PC-3 (cell line): Measurements from ENCODE around the gene GAREM2.

Experiments
- CTCF ChIP-seq: fragments of 300-600 bp; sonication (generic); conservative IDR thresholded peaks from 2 replicates; pipeline ENCODE4 v1.5.1; 2017; ENCODE audit warnings: antibody characterized with exemption, low read depth, mild to moderate bottlenecking, low read length
- EZH2phosphoT487 ChIP-seq: fragments of 300-600 bp; sonication (generic); IDR thresholded peaks from 2 replicates; pipeline ENCODE4 v1.6.1; 2018; ENCODE audit warnings: mild to moderate bottlenecking, antibody characterized with exemption, low read length, borderline replicate concordance

GRCh38 chr2:26191316-26192159, 18.6 kb downstream of the GAREM2 start:
- TF ChIP-seq CTCF, result no peak
- TF ChIP-seq EZH2phosphoT487, result no peak
